Right renal pelvis (tissue), 4 donors: Measurements from ENCODE around the gene PNISR. TPM values are rescaled to one million over a fixed set of nuclear protein-coding genes. Genes with fewer than 3 reads are reported as not detected.
A peak's percentile ranks its signal among the peaks of the same experiment; 100 is the strongest.
"Not testable (repeated sequence)": the region's sequence is repeated elsewhere in the genome, so short reads cannot be mapped to it uniquely, and the experiment has no call there.

Experiments
- DNase-seq, 4 donors: peaks; one replicate each; pipeline ENCODE4 v3.0.0-alpha.2; 2013; ENCODE audit warnings: low read depth in 4 of 4, low spot score in 3 of 4, missing footprints in 1 of 4
- polyA plus RNA-seq, 4 donors: library from polyadenylated mRNA; unstranded; fragments of 120-200 nt; gene quantifications; one replicate each; pipeline ENCODE4 v1.2.1, GENCODE V29; 2013; ENCODE audit not compliant: insufficient read length in 4 of 4

PNISR gene, protein sequence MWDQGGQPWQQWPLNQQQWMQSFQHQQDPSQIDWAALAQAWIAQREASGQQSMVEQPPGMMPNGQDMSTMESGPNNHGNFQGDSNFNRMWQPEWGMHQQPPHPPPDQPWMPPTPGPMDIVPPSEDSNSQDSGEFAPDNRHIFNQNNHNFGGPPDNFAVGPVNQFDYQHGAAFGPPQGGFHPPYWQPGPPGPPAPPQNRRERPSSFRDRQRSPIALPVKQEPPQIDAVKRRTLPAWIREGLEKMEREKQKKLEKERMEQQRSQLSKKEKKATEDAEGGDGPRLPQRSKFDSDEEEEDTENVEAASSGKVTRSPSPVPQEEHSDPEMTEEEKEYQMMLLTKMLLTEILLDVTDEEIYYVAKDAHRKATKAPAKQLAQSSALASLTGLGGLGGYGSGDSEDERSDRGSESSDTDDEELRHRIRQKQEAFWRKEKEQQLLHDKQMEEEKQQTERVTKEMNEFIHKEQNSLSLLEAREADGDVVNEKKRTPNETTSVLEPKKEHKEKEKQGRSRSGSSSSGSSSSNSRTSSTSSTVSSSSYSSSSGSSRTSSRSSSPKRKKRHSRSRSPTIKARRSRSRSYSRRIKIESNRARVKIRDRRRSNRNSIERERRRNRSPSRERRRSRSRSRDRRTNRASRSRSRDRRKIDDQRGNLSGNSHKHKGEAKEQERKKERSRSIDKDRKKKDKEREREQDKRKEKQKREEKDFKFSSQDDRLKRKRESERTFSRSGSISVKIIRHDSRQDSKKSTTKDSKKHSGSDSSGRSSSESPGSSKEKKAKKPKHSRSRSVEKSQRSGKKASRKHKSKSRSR
- 100 to 1,000 TPM; 239 to 351 (median 316) TPM for polyA plus RNA-seq

DNA sequence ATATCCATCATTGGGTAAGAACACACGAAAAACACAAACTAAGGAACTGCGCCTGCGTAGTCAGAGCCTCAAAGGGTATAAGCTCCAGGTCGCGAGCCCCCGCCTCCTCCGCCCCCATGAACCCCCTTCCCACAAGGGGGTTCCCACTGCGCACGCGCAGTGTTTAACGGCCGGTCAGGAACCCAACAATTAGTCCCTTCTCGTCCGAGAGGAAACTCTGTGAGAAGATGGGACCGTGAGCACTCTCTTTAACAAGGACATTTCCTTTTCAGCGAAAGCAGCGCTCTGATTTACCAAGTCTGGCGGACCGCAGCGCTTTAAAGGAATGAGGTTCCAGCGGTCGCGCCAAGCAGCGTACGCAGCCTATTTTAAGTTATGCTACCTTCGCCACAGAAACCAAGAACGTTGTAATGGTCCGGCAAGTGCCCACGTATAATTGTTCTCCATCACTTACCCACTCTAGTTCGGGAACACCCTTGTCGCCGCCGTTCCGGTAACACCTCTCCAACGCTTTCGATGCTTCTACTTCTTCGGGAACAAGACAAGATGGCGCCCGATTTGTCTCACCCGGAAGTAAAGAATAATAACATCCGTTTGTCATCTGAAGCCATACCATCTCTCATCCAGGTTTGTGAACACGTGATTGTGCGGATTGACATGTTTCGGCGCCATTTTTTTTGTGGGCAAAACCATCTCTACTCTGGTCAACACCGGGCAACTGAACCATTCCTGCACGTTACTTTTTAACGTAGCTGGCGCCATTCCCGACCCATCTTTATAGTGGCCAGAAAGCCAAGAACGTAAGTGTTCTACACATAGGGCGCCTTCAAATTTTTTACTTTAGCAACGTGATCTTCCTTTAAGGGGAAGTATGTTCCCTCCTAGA, at the start of gene PNISR:
Gene PNISR (minus strand): TSS at position 548 of the 886 bp plus-strand sequence. CDS start 10,649 bp downstream, outside the sequence.
- peak; percentile 94 to 99 (median 96) for DNase-seq

DNA sequence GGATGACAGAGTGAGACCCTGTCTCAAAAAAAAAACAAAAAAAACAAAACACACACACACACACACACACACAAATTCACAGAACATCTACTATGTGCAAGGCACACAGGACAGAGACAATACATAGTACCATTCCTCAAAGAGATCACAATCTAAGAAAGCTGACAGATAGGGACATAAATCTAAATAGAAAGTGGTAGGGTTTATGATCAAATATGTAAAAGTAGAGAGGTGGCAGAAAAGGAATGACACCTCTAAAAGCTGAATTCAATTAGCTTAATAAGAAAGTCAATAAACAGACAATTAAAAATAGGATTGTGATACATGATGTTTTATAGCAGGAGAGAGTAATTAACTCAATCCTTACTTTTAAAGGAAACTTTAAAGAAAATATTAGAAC, 48.6 kb upstream of the PNISR start:
- DNase-seq, result no peak

DNA sequence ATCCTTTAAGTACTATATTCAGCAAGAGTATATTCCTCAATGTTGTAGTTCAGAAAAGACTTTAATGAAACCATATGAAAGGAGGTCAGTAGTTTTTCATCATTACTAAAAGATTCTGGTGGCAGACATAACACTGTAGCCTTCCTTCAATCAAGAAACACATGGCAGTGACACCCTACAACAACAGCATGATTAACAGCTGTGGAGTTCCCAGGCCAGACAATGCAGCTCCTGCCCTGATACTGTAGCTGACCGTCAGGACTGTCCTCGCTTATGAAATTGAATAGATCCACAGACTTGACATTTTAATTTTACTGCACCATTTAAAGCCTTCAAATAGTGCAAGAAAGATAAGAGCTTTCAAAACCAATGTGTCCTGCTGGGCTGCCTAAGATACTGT, 46.5 kb upstream of the PNISR start:
- DNase-seq, result no peak

DNA sequence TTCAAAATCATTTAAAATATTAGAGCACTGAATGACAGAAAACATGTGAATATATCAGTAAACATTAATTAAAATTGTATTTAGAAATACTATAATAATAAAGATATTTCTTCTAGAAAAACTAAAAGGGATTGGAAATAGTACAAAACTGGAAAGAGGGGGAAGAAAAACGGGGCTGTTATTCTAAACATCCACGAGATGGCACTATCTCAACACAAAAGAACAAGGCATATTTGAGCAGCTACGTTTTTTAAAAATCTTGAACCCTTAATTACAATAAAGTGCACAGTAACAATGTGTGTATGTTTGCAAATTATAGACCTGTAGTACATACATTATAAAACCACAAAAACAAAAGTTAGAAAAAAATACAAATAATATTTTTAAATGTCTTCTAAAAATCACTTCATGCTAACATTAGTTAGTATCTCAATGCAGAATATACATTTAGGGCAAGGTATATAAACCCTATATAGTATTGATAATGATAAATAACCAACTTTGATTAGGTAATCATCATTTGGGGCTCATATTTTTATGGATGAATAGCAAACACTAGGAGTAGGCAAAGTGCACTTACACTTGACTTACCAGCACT, 42.5 kb upstream of the PNISR start:
- peak in 1 of 4 donors; percentile 8 for DNase-seq

DNA sequence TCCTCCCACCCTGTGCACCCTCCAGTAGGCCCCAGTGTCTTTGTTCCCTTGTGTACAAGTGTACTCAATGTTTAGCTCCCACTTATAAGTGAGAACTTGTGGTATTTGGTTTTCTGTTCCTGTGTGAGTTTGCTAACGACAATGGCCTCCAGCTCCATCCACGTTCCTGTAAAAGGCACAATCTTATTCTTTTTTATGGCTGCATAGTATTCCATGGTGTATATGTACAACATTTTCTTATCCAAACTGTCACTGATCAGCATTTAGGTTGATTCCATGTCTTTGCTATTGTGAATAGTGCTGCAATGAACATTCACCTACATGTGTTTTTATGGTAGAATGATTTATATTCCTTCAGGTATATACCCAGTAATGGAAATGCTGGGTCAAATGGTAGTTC, 34.0 kb upstream of the PNISR start:
- DNase-seq, result not testable (repeated sequence)

DNA sequence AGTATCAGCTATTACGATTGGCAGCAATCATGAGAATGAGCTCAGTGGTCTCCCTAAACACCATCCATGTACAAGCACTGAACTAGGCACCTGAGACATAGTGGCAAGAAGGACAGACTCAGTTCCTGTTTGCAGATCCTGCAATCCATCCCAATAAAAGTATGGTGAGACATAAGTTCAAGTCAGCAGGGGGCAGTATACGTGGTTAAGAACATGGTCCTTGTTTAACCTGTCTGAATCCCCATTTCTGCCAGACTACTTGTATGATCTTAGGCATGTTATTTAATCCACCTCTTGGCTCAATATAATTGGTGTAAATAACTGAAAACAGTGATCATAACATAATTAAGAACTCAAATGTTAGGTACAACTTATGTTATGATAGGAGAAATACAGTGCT, 33.2 kb upstream of the PNISR start:
- no peak for DNase-seq

DNA sequence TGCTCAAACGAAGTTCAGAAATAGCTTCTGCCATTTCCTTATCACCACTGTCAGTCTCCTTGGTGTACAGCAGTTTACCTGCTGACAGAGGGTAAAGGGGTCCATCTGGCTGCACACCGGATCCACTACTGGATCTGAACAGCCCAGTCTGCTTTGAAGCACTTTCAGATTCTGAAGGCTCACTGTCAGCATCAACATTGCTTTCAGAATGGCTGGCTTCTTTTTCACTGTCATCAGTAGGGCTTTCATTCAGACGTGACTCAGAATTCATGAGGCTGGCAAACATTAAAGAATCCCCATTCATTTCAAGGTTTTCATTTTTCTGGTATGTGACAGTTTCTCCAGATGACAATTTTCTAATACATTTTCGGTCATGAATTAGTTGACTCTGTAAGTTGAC, 21.0 kb upstream of the PNISR start:
- no peak for DNase-seq

DNA sequence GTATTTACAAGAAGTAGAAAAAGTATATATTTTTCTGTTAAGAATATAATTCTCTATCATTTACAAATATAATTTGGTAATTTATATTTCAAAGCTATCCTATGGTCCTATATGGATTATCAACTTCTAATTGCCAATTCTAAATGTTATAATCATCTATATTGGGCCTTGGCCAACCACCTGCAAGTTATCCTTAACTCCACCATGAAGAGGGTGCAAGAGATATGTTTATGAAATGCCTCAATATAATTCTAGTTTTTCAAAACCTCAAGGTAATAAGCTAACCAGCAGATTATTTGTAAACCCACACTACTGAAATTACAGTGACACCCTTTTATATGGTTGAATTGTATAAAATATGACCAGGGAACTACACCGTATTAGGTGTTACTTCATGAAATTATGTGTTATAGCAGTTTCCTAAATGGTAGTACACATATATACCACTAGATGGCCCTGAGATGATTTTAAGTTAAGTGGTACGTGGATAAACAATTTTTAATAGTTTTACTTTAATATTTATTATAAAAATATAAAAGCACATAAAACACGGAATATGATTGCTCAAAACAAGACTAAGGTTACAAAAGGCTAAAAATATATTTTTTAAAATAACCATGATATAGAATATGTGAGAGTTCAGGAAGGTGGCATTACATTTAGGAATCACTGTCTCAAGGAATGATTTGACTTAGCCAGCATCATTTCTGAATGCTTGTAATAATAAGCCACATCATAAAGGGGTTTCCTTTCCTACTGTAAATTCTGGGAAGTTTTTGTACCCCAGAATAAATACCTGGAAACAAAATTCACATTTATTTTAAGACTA, 9.8 kb upstream of the PNISR start:
- no peak for DNase-seq

DNA sequence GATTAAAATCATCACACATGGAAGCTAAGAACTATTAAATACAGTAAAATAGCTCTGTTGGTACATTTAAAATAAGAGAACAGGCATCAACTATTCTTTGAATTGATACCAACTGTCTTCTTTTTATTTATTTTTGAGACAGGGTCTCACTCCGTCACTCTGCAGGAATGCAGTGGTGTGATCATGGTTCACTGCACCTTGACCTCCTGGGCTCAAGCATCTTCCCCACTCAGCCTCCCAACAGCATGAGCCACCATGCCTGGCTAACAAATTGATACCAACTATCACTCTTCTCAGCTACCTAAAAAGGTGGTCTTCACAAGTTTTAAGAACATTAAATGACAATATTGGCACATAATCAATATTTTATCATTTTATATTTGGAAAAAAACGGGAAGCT, 7.8 kb upstream of the PNISR start:
- no peak for DNase-seq

DNA sequence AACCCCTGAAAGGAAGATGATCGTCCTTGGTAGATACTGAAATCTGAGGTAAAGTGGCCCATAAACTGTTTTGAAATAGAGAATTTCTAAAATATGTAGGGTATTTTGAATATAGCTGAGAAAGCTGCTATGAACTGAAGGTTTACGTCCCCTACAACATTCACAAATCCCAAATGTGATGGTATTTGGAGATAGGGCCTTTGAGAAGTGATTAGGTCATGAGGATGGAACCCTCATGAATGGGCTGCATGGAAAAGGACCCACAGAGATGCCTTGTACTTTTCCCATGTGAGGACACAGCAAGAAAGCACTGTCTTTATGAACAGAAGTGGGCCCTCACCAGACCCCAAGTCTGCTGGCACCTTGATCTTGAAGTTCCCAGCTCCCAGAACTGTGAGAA, 6.8 kb upstream of the PNISR start:
- no peak for DNase-seq

DNA sequence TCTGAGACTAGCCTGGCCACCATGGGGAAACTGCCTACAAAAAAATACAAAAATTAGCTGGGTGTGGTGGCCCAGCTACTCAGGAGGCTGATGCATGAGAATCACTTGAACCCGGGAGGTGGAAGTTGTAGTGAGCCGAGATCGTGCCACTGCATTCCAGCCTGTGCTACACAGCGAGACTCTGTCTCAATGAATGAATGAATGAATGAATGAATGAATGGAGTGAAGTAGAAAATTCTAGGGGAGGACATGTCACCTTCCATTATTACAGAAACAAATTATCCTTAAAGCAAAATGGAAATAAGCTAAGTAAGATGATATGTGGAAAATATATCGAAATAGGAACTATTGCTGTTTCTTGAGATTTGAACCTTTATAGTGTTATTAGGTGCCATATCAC, 2.9 kb upstream of the PNISR start:
- no peak for DNase-seq

DNA sequence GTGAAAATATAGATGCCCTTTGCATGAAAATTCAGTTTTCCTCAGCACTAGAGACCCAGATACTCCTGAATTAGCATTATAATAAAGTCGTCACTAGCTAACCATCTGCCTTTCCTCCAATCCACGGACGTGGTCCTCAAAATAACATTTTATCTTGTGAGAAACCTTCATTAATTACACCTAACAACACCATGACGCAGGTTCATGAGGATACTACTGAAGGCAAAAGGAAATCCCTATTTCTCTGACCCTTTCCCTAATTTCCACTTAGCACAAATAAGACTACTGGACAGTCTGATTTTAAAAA, 1.3 kb upstream of the PNISR start:
- DNase-seq, result no peak

DNA sequence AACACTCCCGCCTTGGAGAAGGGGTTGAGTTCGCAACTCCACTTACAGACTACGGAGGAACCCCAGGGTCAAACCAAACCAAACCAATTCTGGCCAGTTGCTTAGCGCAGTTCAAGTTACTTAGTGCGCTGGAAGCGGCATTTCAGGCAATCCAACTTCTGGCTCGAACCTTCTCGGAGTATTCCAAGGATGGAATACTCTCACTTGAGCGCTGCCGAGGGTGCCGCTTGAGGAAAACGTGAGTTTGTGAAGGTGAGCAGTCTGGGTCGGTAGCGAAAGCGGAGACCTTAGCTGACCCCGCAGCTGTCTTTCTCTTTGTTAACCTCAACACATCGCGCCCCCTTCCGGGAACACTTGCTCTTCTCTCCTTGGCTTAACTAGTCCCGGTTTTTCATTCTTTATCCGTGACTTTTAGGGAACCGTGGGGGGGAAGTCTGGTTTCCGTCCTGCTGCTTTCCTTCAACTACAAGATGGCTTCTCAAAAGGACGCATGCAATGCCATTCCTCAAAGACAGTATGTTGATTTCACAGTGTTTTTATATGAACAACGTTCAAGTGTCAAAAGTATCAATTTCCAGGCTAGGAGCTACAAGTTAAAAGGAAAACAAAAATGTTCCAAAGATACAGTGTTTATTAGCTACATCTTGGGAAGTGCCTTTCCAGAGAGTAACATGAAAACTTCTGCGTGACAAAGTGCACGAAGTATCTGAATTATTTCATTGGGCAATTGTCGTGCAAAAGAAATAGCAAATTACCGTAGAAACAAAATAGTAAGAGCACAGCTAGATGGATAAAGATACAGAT, 741 bp upstream of the PNISR start:
- DNase-seq, result peak; percentile 80 to 88 (median 84)

DNA sequence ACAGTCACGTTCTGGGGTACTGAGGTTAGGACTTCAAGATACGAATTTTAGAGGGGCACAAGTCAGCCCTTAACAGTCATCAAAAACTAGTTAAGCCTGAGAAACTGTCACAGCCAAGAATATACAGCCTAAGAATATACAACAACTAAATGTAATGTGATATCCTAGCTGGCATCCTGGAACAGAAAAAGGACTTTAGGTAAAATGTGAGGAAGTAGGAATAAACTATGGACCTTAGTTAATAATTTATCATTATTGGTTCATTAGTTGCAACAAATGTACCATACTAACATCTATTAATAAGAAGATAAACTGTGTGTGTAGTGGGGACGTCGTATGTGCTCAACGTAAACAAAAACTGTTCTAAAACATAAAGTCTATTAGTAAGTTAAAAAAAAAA, 1.1 kb downstream of the PNISR start:
- no peak for DNase-seq

DNA sequence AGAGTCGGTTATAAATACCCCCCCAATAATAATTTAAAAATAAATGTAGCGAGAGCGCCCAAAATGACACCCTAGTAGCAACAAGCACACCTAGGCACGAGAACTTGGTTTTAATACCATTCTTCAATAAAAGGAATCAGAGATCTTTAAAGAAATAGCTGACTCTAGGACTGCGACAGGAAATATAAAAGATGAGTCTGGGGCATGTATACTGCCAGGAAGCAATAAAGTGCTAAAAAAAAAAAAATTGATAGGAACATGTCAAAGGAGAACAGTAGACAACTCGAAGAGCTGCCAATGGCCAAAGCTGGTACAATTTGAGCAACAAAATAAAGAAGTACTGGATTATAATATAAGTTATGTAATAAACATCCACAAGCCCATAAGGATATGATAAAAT, 2.2 kb downstream of the PNISR start:
- no peak for DNase-seq

DNA sequence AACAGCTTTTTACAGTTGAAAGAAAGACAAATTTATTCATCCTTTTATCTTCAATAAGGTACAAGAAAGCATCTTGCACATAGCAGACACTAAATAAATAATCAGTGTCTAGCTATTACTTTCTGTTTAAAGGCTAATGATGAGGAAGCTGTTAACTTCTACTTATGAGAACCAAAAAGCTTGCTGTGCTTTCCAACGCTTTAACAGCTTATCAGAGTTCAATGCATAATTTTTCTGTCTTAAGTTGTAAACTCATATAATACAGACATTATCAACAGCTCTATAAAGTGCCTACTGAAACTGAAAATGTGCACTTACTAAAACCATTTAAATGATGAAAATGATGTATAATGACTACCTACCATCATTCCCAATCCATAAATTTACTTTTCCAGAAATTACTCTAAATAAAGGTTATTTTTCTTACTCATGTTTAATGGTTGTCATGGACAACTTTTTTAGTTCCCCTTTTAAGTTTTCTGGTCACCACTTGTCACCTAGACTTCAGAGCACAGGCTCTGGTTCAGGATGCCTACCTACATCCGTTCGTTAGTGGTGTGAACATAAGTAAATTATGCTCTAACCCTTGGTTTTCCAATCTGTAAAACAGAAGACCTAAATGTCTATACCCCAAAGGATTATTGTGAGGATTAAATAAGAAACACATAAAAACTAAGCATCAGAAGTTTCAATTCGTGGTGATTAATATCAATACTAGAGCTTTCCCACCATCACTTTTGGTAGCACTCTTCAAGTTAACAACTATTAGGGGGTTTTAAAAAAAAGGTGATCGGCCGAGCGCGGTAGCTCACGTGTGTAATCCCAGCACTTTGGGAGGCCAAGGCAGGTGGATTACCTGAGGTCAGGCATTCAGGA, 8.0 kb downstream of the PNISR start:
- DNase-seq, result no peak

DNA sequence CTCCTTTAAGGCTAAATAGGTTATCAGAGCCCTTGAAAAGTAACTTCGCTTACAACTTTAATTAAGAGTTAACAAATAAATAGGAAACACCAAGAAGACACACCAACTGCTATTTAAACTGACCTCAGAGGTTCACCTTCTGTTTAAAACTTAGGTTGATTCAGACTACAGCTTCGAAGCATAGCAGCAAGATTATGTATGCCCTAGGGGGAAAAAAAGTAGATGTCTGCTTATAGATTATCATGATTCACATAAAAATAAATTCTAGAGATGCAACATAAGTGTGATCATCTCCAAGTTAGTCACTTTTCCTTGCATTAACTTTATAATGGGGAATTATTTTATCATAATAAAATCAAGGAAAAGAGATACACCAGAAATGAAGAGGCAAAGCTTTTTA, 8.9 kb downstream of the PNISR start:
- DNase-seq, result no peak

DNA sequence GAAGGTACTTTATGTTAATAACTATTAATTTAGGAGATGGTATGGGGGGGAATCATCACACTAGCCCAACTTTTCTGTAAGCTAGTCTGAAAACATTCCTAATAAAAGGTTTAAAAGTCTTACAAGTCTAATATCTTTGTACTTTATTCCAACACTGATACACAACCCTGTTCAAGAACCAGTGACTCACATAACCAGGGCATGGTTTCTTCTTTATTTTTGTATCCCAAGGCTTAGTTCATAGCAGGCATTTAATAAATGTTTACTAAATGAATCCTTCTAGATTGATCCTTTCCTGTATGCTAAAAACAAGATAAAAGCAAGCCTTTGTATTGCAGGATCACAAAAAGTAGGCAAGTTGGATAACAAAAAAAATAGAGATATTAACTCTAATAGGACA, 9.7 kb downstream of the PNISR start:
- DNase-seq, result no peak
